ENCODE measurements around the gene SLFN12L. TPM values are rescaled to one million over a fixed set of nuclear protein-coding genes. Genes with fewer than 3 reads are reported as not detected.

The SLFN12L gene
- polyA plus RNA-seq, 1 of the 3 experiments (the other 2 are of a cell fraction) = not detected

GRCh38 chr17:35496451-35497290 is 40.8 kb downstream of the SLFN12L start:
- Histone ChIP-seq H2AFZ (ENCODE audit: low read depth) (no peak overlapping the region), H3F3A (replicated peaks; ENCODE audit: insufficient read depth) (no peaks in the 10 kb centered on the region), H3K27me3 (ENCODE audit: insufficient read depth) (peaks cover 82% of the 10 kb centered on the region), H3K36me3 (replicated peaks in 1 of 2; ENCODE audit: control insufficient read depth in 1 of 2, insufficient read depth in 2 of 2, low read length in 1 of 2) (no peaks in the 10 kb centered on the region), H3K27ac (ENCODE audit: low read depth in 2 of 2, low read length in 1 of 2) (no peak overlapping the region), H3K9me3 (no peaks in the 10 kb centered on the region), H3K79me2 (ENCODE audit: insufficient read depth) (no peaks in the 10 kb centered on the region), H3K9me2 (no peaks in the 10 kb centered on the region), H3K4me3 (ENCODE audit: low read depth in 2 of 2, low read length in 1 of 2) (no peak overlapping the region), H3K9ac (no peak overlapping the region), H4K20me1 (ENCODE audit: insufficient read depth) (no peaks in the 10 kb centered on the region), H3K4me1 (ENCODE audit: control insufficient read depth in 1 of 2, insufficient read depth in 2 of 2, low read depth in 1 of 2, low read length in 1 of 2) (no peaks in the 10 kb centered on the region), H3K4me2 (no peak overlapping the region)
- WGBS (ENCODE audit: low lambda C conversion rate) = 29% methylated on average over 30 of the region's 30 CpGs
- no peak for DNase-seq
- TF ChIP-seq EZH2phosphoT487 (IDR thresholded peaks at IDR 0.05; ENCODE audit: borderline replicate concordance, low read depth) = peak; percentile 62; the same call in 1 of the 2 replicates
- TF ChIP-seq TAF1 (IDR thresholded peaks at IDR 0.05; ENCODE audit: borderline replicate concordance, low read depth, low read length) = no peak
- ChIA-PET POLR2A (no interaction called here), CTCF (no interaction called here)

GRCh38 chr17:35493040-35493439 is 44.4 kb downstream of the SLFN12L start:
- Histone ChIP-seq H3K27me3 (ENCODE audit: insufficient read depth) (peaks cover 89% of the 10 kb centered on the region), H2AFZ (ENCODE audit: low read depth) (no peak overlapping the region), H3K4me2 (no peak overlapping the region), H3K27ac (ENCODE audit: low read depth in 2 of 2, low read length in 1 of 2) (no peak overlapping the region), H3K9ac (no peak overlapping the region), H3K9me3 (no peaks in the 10 kb centered on the region), H3K4me3 (ENCODE audit: low read depth in 2 of 2, low read length in 1 of 2) (no peak overlapping the region), H3K36me3 (replicated peaks in 1 of 2; ENCODE audit: control insufficient read depth in 1 of 2, insufficient read depth in 2 of 2, low read length in 1 of 2) (no peaks in the 10 kb centered on the region), H4K20me1 (ENCODE audit: insufficient read depth) (no peaks in the 10 kb centered on the region), H3K4me1 (ENCODE audit: control insufficient read depth in 1 of 2, insufficient read depth in 2 of 2, low read depth in 1 of 2, low read length in 1 of 2) (no peaks in the 10 kb centered on the region), H3K79me2 (ENCODE audit: insufficient read depth) (no peaks in the 10 kb centered on the region), H3F3A (replicated peaks; ENCODE audit: insufficient read depth) (no peaks in the 10 kb centered on the region), H3K9me2 (no peaks in the 10 kb centered on the region)
- CTCF ChIA-PET = no interaction called here
- POLR2A ChIA-PET = no interaction called here
- DNase-seq = no peak
- TF ChIP-seq, protein P1, sequence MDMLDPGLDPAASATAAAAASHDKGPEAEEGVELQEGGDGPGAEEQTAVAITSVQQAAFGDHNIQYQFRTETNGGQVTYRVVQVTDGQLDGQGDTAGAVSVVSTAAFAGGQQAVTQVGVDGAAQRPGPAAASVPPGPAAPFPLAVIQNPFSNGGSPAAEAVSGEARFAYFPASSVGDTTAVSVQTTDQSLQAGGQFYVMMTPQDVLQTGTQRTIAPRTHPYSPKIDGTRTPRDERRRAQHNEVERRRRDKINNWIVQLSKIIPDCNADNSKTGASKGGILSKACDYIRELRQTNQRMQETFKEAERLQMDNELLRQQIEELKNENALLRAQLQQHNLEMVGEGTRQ (IDR thresholded peaks at IDR 0.05; ENCODE audit: borderline replicate concordance, low read depth, low read length) = no peak
- TF ChIP-seq TCF12 (IDR thresholded peaks at IDR 0.05) = no peak
- TF ChIP-seq GABPA (IDR thresholded peaks at IDR 0.05; ENCODE audit: low read depth) = no peak
- no peak for TF ChIP-seq NRF1 (IDR thresholded peaks at IDR 0.05; ENCODE audit: low read depth, low read length)
- TF ChIP-seq, protein P2, sequence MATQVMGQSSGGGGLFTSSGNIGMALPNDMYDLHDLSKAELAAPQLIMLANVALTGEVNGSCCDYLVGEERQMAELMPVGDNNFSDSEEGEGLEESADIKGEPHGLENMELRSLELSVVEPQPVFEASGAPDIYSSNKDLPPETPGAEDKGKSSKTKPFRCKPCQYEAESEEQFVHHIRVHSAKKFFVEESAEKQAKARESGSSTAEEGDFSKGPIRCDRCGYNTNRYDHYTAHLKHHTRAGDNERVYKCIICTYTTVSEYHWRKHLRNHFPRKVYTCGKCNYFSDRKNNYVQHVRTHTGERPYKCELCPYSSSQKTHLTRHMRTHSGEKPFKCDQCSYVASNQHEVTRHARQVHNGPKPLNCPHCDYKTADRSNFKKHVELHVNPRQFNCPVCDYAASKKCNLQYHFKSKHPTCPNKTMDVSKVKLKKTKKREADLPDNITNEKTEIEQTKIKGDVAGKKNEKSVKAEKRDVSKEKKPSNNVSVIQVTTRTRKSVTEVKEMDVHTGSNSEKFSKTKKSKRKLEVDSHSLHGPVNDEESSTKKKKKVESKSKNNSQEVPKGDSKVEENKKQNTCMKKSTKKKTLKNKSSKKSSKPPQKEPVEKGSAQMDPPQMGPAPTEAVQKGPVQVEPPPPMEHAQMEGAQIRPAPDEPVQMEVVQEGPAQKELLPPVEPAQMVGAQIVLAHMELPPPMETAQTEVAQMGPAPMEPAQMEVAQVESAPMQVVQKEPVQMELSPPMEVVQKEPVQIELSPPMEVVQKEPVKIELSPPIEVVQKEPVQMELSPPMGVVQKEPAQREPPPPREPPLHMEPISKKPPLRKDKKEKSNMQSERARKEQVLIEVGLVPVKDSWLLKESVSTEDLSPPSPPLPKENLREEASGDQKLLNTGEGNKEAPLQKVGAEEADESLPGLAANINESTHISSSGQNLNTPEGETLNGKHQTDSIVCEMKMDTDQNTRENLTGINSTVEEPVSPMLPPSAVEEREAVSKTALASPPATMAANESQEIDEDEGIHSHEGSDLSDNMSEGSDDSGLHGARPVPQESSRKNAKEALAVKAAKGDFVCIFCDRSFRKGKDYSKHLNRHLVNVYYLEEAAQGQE (IDR thresholded peaks at IDR 0.05; ENCODE audit: low read depth, low read length) = no peak
- no peak for TF ChIP-seq FOXJ3 (CRISPR knock-in tag; IDR thresholded peaks at IDR 0.05)
- no peak for TF ChIP-seq MXI1 (IDR thresholded peaks at IDR 0.05; ENCODE audit: low read depth, low read length)
- TF ChIP-seq, protein P3, sequence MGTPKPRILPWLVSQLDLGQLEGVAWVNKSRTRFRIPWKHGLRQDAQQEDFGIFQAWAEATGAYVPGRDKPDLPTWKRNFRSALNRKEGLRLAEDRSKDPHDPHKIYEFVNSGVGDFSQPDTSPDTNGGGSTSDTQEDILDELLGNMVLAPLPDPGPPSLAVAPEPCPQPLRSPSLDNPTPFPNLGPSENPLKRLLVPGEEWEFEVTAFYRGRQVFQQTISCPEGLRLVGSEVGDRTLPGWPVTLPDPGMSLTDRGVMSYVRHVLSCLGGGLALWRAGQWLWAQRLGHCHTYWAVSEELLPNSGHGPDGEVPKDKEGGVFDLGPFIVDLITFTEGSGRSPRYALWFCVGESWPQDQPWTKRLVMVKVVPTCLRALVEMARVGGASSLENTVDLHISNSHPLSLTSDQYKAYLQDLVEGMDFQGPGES (IDR thresholded peaks at IDR 0.05; ENCODE audit: low read depth, low read length) = no peak
- no peak for TF ChIP-seq PBX3 (IDR thresholded peaks at IDR 0.05)
- no peak for TF ChIP-seq RFX5 (IDR thresholded peaks at IDR 0.05; ENCODE audit: low read length)
- no peak for TF ChIP-seq EZH2phosphoT487 (IDR thresholded peaks at IDR 0.05; ENCODE audit: borderline replicate concordance, low read depth)
- WGBS (ENCODE audit: low lambda C conversion rate) = 0% methylated on average over 2 of the region's 2 CpGs
